Gastrocnemius medialis (tissue), 4 donors: ENCODE measurements around the gene MMS22L. TPM values are rescaled to one million over a fixed set of nuclear protein-coding genes. Genes with fewer than 3 reads are reported as not detected.

Experiments used
- ATAC-seq, 2 donors: fragments of 150-250 bp; one replicate each; pipeline ENCODE4 v1.9.1; 2016
- DNase-seq, 2 donors: peaks; one replicate each; pipeline ENCODE4 v3.0.0-alpha.2; 2019
- H3K27ac ChIP-seq, 4 donors: fragments of 200-600 bp; sonication (generic); 1 replicate in 1 of 4; 2 replicates in 3 of 4; pipeline ENCODE4 v1.5.1; 2016 to 2018; ENCODE audit warnings: mild to moderate bottlenecking in 2 of 4, moderate library complexity in 1 of 4
- H3K27me3 ChIP-seq, 3 donors: fragments of 200-600 bp; sonication (generic) in 2 of 3; 1 replicate in 1 of 3; 2 replicates in 2 of 3; pipeline versions ENCODE4 v1.5.1 to v1.6.0; 2016 to 2019; ENCODE audit warnings: mild to moderate bottlenecking in 1 of 3, moderate library complexity in 1 of 3
- H3K36me3 ChIP-seq, 2 donors: fragments of 200-600 bp; sonication (generic) in 1 of 2; one replicate each; pipeline ENCODE4 v1.5.1; 2017 to 2018
- H3K4me1 ChIP-seq, 2 donors: fragments of 200-600 bp; sonication (generic) in 1 of 2; one replicate each; pipeline ENCODE4 v1.5.1; 2016 to 2017; ENCODE audit warnings: mild to moderate bottlenecking in 2 of 2
- H3K4me3 ChIP-seq, 4 donors: fragments of 200-600 bp; sonication (generic) in 3 of 4; 1 replicate in 1 of 4; 2 replicates in 3 of 4; pipeline ENCODE4 v1.5.1; 2016 to 2019; ENCODE audit warnings: mild to moderate bottlenecking in 2 of 4
- H3K9me3 ChIP-seq, 3 donors: fragments of 200-600 bp; sonication (generic) in 2 of 3; 1 replicate in 1 of 3; 2 replicates in 2 of 3; pipeline ENCODE4 v1.5.1; 2016 to 2019
- POLR2A ChIP-seq, 2 donors: fragments of 450-650 bp; IDR thresholded peaks; one replicate each; pipeline ENCODE4 v1.6.1; 2017; ENCODE audit warnings: antibody characterized with exemption in 2 of 2, mild to moderate bottlenecking in 2 of 2, moderate library complexity in 2 of 2
- in situ Hi-C, 4 donors: fragments of 200-750 bp; cut with MboI; loops; one replicate each; pipeline versions ENCODE4 v1.15.0 to v1.8.0; 2017; ENCODE audit warnings: low sequenced_read_pairs in 4 of 4
- intact Hi-C: fragments of 100-400 bp; cut with DNase I; formaldehyde crosslinking; loops from one replicate; pipeline ENCODE4 v1.15.1; 2023; ENCODE audit warnings: low total_unique reads
- total RNA-seq, 4 donors: library from RNA; depleted of rRNA; stranded (reverse); fragments of >200 nt; gene quantifications; one replicate each; pipeline versions ENCODE4 v1.1.0 to v1.2.3, GENCODE V29; 2016
- TF ChIP-seq, protein P1 (sequence below), 5 experiments: fragments of 450-650 bp in 3 of 5; fragments of 200-600 bp in 2 of 5; sonication (generic) in 2 of 5; IDR thresholded peaks in 4 of 5; conservative IDR thresholded peaks in 1 of 5; 1 replicate in 4 of 5; 2 replicates in 1 of 5; pipeline ENCODE4 v1.5.1; 2016 to 2019; ENCODE audit warnings: antibody characterized with exemption in 5 of 5, mild to moderate bottlenecking in 3 of 5, moderate library complexity in 3 of 5

MMS22L gene
- total RNA-seq, 4 donors from 2014 or later = 0.22 to 2.7 (median 2.3) TPM

DNA sequence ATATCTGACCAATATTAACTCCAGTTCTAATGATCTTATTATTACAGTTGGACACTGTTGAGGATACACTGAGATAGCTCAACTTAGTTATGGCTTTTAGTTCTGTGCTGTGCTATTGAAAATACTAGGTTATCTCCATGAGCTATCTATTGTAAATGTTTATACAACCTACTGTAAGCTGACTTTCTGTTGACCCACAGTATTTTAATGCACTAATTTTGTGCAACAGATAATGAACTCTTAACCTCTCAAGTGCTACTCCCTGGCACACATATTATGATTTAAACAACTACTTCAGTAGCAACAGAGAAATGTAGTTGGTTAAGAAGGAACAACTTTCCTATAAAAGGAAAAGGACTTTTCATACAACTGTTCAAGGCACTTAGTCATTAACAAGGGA is 5.2 kb upstream of the MMS22L start:
- DNase-seq (no peak), ATAC-seq (no peak)
- no peak overlapping the region for H3K4me3 ChIP-seq
- intact Hi-C loops = no loop called here
- no peak overlapping the region for H3K27ac ChIP-seq
- no peaks in the 10 kb centered on the region for H3K9me3 ChIP-seq
- H3K27me3 ChIP-seq = no peaks in the 10 kb centered on the region
- in situ Hi-C loops = no loop called here
- H3K4me1 ChIP-seq = no peaks in the 10 kb centered on the region
- TF ChIP-seq POLR2A (IDR thresholded peaks at IDR 0.05) = no peak
- TF ChIP-seq, protein P1, sequence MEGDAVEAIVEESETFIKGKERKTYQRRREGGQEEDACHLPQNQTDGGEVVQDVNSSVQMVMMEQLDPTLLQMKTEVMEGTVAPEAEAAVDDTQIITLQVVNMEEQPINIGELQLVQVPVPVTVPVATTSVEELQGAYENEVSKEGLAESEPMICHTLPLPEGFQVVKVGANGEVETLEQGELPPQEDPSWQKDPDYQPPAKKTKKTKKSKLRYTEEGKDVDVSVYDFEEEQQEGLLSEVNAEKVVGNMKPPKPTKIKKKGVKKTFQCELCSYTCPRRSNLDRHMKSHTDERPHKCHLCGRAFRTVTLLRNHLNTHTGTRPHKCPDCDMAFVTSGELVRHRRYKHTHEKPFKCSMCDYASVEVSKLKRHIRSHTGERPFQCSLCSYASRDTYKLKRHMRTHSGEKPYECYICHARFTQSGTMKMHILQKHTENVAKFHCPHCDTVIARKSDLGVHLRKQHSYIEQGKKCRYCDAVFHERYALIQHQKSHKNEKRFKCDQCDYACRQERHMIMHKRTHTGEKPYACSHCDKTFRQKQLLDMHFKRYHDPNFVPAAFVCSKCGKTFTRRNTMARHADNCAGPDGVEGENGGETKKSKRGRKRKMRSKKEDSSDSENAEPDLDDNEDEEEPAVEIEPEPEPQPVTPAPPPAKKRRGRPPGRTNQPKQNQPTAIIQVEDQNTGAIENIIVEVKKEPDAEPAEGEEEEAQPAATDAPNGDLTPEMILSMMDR (IDR thresholded peaks at IDR 0.05 in 4 of 5, conservative IDR thresholded peaks at IDR 0.05 in 1 of 5) = no peak
- H3K36me3 ChIP-seq = no peaks in the 10 kb centered on the region

DNA sequence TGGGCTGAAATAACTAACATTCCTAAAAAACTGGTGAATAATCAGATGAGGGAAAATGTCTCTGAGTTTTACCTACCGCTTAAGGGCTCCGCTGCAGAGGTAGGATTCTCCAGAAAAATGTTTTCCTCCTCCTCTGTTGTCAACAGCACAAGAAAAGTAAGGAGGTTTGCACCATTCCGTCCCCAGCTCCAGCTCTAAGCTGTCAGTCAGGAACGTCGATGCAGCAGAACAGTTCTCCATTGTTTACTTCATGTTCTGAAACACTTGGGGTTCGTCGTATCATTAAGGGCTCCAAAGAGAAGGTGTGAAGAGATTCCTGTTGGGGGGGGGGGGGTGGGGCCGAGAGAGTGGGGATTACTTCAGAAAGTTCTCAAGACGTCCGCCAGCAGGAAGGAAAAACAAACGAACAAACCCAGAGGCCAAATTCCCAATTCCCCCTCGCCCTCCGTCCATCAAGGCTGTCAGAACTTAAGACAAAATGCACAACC is 734 bp downstream of the MMS22L start:
- intact Hi-C loops = loop anchor here (5.0 kb wide), 2 partner anchors 385 to 1665 kb away; partner anchors contain the start of genes FBXL4 and NDUFAF4
- H3K4me1 ChIP-seq = peaks cover 3 to 11% of the 10 kb centered on the region in 2 donors
- ATAC-seq (no peak), DNase-seq (no peak)
- H3K36me3 ChIP-seq = no peaks in the 10 kb centered on the region
- TF ChIP-seq POLR2A (IDR thresholded peaks at IDR 0.05) = no peak
- TF ChIP-seq, protein P1 (IDR thresholded peaks at IDR 0.05 in 4 of 5, conservative IDR thresholded peaks at IDR 0.05 in 1 of 5) = no peak
- H3K27me3 ChIP-seq = no peaks in the 10 kb centered on the region
- H3K27ac ChIP-seq = peak overlapping the region in 2 of 4 donors; percentile 35 to 60
- in situ Hi-C loops = no loop called here
- peak overlapping the region; percentile 71 to 99 (median 86) for H3K4me3 ChIP-seq
- no peaks in the 10 kb centered on the region for H3K9me3 ChIP-seq

DNA sequence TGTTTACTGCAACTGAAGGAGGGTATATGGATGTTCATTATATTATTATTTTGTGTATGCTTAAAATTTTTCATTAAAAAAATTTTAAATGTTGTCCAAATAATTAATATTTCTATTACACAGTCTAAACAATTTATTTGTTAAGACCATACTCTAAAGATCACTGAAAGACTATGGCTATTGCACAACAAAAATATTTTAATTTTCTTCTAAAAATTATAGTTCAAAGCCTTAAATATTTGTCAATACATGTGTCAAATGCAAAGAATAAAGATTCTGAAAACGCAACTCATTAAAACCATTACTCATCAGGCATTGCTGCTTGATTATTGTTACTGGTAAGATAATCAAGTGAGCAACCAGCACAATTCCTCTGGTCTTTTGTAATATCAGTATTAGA is 2.2 kb downstream of the MMS22L start:
- no peaks in the 10 kb centered on the region for H3K27me3 ChIP-seq
- no peaks in the 10 kb centered on the region for H3K9me3 ChIP-seq
- no peak for TF ChIP-seq POLR2A (IDR thresholded peaks at IDR 0.05)
- TF ChIP-seq, protein P1 (IDR thresholded peaks at IDR 0.05 in 4 of 5, conservative IDR thresholded peaks at IDR 0.05 in 1 of 5) = no peak
- no peaks in the 10 kb centered on the region for H3K36me3 ChIP-seq
- DNase-seq (no peak), ATAC-seq (no peak)
- in situ Hi-C loops (no loop called here), intact Hi-C loops (loop anchor here (5.0 kb wide), 2 partner anchors 383 to 1667 kb away; partner anchors contain the start of genes FBXL4 and NDUFAF4)
- H3K27ac ChIP-seq = no peak overlapping the region
- peaks cover 3 to 11% of the 10 kb centered on the region in 2 donors for H3K4me1 ChIP-seq
- no peak overlapping the region for H3K4me3 ChIP-seq

DNA sequence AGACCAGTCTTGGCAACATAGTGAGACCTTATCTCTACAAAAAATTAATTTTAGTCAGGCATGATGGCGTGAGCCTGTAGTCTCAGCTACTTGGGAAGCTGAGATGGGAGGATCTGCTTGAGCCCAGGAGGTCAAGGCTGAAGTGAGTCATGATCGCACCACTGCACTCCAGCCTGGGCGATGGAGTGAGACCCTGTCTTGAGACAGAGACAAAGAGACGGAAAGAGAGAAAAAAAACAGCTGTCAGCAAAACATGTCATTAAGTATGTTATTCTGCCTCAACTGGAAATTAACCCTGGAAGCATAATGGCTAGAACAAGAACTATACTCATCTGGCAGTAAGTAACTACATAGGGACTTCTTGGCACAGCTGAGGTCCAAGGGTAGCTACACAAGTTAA is 7.2 kb downstream of the MMS22L start:
- Histone ChIP-seq H3K27ac (no peak overlapping the region), H3K36me3 (no peaks in the 10 kb centered on the region), H3K27me3 (no peaks in the 10 kb centered on the region), H3K9me3 (no peaks in the 10 kb centered on the region), H3K4me1 (no peaks in the 10 kb centered on the region), H3K4me3 (no peak overlapping the region)
- DNase-seq (no peak), ATAC-seq (no peak)
- no peak for TF ChIP-seq POLR2A (IDR thresholded peaks at IDR 0.05)
- TF ChIP-seq, protein P1 (IDR thresholded peaks at IDR 0.05 in 4 of 5, conservative IDR thresholded peaks at IDR 0.05 in 1 of 5) = no peak
- intact Hi-C loops = no loop called here
- in situ Hi-C loops = no loop called here

DNA sequence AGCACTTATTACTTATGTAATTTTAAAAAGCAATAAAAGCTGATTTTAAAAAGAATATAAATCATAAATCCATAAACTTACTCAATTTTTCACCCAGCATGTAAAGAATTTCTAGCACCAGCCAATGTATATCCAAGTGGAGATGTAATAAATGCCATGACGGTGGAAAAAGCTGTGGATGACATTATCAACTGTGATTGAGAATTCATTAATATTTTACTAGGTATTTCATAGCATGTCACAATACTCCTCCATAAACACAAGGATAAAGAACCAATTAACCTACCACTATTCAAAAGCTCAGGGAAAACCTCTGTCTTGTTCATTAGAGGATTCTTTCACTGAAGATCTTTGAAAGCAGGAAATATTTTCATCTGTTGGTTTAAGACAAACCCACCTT is 13.2 kb downstream of the MMS22L start:
- Histone ChIP-seq H3K4me3 (no peak overlapping the region), H3K36me3 (peaks cover 0 to 5% of the 10 kb centered on the region in 2 donors), H3K4me1 (no peaks in the 10 kb centered on the region), H3K27me3 (no peaks in the 10 kb centered on the region), H3K9me3 (no peaks in the 10 kb centered on the region), H3K27ac (no peak overlapping the region)
- TF ChIP-seq, protein P1 (IDR thresholded peaks at IDR 0.05 in 4 of 5, conservative IDR thresholded peaks at IDR 0.05 in 1 of 5) = no peak
- no peak for TF ChIP-seq POLR2A (IDR thresholded peaks at IDR 0.05)
- ATAC-seq = no peak
- intact Hi-C loops = no loop called here
- in situ Hi-C loops = no loop called here
- no peak for DNase-seq
